GM12873 (cell line): ENCODE data around the gene EME1.

Experiments used
- CTCF ChIP-seq: IDR thresholded peaks from 2 replicates; pipeline ENCODE4 v1.5.1; 2012; ENCODE audit warnings: low read depth, mild to moderate bottlenecking, moderate library complexity, low read length, control low read depth; ENCODE audit not compliant: insufficient read depth; ENCODE audit errors: missing control alignments

The EME1 gene

GRCh38 chr17:50423553-50424159, 50.6 kb downstream of the EME1 start:
- TF ChIP-seq CTCF = no peak

DNA sequence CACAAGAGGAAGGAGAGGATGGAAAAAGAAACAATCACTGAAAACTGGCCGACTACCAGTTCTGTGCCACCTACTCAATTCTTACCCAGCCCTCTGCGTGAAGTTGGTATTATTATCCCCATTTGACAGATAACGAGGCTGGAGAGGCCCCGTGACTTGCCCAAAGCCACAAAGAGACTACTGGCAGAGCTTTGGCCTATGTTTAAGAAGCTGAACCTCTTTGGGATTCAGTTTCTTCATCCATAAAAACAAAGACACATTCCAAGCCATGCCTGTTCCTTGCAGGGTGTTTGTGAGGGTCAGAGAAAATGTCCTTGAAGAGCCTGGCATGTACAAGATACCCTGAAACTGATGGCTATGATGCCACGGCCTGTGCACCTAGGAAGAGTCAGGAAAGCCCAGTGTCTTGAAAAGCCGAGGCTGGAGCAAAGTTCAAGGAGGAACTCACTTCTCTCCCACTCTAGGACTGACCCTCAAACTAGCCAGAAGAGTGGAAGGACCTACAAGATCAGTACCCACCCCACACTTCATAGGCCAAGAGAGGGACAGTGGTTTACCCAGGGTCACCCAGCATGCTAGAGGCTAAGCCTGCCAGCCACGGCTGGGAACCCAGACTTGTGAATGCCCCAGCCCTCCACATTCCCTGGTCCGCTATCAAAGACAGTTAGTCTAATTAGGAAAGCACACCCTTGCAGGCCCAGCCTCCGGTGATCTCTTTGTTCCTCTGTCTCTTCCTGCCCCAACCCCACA, 51.4 kb downstream of the EME1 start:
- no peak for TF ChIP-seq CTCF

- TF ChIP-seq CTCF = no peak
These were observed 52.1 kb downstream of the EME1 start for GRCh38 chr17:50424996-50425681.

- TF ChIP-seq CTCF = no peak
These were observed 52.8 kb downstream of the EME1 start, which contains the start of gene ACSF2 for GRCh38 chr17:50425682-50426471. TSS of gene ACSF2 (plus strand) at chr17:50426218. CDS start at chr17:50426262, 44 bp downstream.

- no peak for TF ChIP-seq CTCF
These were observed 53.4 kb downstream of the EME1 start for GRCh38 chr17:50426472-50426782.

- peak; percentile 55 for TF ChIP-seq CTCF
These were observed 54.1 kb downstream of the EME1 start for GRCh38 chr17:50426814-50427787.
